Stimulated activated CD4-positive, alpha-beta T cell treated with anti-CD3 and anti-CD28 coated beads, Interleukin-12 subunit alpha, Interleukin-12 subunit beta, amount 100 ng/mL, for 4 hours (primary cell): ENCODE measurements around the gene BRINP2.

Source experiments
- DNase-seq: peaks from one replicate; pipeline ENCODE4 v3.0.0-alpha.2; 2020

Gene BRINP2

DNA sequence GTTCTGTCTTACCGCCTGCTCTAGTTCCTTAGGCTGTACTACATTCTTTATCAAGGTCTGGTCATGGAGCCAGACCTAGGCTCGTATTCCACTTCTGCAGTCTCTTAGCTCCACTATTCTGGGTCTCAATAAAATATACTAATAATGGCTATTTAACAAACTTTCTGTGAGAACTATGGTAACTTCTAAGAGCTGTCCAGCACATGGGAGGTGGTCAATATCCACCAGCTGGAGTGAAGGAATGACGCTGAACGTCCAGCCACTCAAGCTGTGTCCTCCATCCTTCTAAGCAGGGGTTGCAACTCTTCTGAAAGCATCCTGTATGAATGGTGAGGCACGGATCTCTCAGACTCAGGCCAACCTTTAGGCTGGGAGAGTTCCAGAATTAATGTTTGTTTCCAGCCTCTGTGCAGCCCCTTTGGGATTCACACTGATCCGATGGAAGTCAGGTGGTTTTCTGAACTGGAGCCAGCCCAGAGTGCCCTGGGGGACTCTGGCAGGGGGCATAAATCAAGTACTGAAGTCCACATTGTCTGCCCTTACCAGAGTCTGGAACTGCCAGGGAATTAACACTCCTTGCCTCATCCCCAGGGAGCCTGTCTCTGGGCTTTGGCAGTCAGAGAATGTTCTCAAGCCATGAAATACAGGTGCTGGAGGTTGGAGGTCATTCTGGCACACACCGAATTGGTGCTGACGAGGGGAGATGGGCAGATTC, 57.4 kb downstream of the BRINP2 start:
- no peak for DNase-seq

DNA sequence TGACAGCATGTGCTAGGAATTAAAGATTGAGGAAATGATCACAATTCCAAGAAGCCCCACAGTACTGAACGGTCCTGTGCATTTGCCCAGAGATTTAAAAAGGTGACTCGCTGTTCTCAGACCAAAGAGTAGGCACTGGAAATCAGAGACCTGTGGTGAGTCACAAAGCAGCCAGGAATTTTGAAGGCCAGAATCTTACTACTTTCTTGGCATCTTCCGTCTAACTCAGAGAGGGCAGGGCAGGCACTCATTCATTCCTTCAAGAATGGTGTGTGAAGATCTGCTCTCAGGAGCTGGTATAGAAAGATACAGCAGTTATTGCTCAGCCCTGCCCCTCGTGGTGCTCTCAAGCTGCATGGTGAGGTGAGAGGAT, 57.9 kb downstream of the BRINP2 start:
- no peak for DNase-seq

DNA sequence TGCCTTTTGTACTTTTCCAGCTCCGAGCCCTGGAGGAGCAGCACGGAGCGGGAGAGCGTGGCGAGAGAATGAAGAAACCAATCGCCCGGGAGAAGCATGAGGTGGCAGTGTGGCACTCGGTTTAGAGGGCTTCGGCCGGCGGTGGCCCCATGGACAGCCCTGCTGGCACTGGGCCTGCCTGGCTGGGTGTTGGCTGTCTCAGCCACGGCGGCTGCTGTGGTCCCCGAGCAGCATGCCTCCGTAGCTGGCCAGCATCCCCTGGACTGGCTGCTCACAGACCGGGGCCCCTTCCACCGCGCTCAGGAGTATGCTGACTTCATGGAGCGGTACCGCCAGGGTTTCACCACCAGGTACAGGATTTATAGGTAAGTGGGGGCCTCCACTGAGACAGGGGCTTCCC, 59.0 kb downstream of the BRINP2 start:
- DNase-seq: no peak

DNA sequence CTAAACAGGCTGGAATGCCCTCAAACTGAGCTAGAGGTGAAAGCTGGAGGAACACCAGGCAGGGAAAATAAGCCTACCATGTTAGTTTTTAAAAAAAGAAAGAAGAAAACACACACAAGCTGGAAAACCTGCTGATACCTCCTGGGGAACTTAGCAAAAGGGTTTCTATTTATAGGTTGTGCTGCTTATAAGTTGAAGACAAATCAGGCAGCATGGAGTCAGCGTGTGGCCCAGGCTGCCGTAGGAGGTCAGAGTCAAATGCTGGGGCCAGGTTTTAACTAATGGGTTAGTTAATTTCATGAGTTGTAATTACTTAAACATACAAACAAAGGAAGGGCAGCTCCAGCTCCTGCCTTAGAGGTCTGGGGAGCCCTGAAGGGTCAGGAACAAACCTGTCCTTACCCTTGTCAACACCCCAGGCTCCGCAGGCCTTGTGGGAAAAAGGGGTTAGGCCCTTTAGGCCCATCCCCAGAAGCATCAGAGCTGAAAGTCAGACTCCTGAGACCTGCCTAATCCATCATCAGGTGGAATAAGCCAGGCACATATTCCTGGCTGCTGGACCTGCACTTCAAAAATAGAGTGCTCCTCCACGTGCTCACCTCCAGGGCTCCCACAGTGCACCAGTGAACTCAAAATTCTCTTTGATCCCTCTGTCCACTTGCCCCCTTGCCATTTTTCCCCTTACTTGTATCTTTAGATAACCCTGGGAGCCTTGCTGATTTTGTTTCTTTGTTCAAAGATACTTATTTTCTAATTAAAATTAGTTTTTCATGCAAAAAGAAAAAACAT, 59.7 kb downstream of the BRINP2 start:
- no peak for DNase-seq

DNA sequence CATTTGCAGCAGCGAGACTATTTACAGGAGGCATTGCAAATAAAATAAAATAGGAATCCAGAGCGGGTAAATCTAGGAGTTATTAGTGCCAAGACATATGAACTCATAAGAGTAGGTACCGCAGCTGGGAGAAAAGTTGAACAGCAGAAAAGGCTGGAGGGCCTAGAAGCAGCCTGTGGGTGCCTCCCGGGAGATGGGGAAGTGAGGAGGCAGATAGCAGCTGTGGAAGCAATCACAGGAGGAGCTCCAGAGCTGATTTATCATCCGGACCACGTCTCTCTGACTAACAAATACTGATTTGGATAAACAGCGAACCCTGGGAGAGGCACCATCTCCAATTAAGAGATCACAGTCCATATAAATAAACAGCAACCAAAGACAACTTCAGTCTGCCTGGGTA, 64.6 kb downstream of the BRINP2 start:
- no peak for DNase-seq

DNA sequence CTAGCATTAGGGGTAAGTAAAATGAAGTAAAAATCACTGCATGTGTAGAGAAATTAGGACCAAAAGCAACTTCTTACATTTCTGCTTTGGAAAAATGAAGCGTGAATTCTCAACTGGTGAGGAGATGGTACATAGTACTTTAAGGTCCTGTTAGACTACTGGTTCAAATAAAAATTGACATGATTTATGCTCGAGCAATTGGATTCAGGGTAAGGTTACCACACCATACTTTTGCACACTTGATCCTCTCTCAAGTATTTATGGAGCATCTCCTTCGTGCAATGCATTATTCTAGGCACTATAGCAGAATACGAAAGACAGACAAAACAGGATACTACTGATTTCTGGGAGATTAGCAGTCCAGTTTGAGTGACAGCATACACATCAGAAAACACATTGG, 66.2 kb downstream of the BRINP2 start:
- no peak for DNase-seq

DNA sequence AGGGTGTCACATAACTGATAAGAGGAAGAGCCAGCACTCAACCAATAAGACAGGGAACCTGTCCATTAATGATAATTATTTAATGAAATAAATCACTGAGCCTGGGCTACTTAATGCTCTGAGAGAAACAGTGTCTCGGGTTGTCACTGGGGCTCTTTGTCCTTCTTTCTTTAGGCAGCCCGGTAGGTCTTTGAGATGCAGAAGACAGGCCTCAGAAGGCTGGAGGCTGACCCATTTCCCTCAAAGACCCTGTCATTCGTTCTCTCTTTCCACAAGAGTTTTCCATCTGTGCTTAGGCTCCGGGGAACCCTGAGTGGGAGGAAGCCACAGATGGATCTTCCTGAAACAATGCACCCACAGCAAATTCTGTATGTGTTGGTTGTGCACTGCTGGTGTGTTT, 68.2 kb downstream of the BRINP2 start:
- no peak for DNase-seq

DNA sequence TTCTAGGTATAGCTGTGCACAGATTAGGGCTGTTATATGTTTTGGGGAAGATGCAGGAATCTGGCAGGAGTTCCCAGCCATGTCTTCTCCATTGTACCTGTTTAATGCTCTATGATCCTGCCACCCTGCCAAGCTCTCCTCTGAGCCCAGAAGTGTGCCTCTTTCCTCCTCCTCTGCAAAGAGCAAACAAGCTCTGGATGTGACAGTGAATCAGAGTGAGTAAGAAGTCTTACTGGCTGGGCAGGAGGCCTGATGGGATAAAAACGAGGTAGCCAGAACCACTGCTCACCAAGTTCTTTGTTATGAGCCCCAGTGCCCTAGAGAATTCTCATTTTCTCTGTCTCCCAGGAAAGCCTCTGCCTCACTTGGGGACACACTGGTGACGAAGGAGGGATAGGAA, 69.0 kb downstream of the BRINP2 start:
- no peak for DNase-seq

DNA sequence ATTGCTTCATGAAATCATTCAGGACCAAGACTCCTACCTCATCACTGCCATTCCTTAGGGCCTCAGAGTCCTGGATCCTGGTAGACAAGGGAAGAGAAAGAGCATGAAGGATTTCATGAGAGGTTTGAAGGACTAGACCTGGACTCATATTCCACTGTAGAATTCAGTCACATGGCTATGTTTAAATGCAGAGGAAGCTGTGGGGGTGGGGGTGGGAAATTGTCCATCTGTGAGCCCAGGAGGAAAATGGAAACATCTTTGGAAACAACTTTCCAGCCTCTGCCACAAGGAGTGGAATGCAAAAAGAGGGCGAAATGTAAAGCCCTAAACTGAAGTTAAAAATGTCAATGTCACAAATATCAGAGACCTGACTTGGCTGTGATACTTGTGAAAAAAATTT, 73.0 kb downstream of the BRINP2 start:
- no peak for DNase-seq

DNA sequence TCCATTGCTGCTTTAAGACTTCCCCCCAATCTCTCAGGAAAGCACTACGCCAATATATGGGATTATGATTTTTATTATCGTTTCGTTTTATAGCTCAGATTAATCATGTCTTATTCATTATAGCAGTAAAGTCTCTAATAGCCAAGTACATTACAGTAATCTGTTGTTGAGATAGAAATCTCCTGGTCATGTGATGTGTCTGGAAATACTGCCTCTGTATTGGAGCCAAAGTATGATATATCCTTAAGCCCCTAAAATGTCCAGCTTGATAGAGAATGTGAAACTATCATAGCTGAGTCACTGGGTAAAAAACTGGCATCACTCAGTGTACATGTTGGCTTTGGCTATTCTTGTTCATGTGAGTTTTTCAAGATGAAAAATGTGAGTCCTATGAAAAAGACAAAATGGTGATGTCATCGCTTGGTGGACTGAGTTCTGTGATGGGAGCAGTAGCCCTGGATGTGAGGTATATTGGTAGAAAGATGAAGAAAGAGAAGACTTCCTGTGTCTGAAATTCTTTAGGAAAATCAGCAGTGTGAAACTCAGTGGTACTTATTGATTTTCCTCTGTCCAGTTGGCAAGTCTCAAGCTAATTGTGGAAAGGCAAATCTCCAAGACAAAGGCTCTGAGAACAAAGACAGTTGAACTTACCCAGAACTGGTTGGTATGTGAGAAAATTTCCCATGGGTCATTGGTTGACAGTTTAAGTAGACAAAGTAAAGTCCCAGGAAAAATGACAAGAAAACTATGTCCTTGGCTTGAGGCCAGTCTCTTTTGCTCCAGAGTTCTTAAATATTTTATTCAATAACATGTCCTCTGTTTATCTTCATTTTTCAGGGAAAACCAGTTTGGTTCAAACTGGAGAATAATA, 76.2 kb downstream of the BRINP2 start:
- no peak for DNase-seq

DNA sequence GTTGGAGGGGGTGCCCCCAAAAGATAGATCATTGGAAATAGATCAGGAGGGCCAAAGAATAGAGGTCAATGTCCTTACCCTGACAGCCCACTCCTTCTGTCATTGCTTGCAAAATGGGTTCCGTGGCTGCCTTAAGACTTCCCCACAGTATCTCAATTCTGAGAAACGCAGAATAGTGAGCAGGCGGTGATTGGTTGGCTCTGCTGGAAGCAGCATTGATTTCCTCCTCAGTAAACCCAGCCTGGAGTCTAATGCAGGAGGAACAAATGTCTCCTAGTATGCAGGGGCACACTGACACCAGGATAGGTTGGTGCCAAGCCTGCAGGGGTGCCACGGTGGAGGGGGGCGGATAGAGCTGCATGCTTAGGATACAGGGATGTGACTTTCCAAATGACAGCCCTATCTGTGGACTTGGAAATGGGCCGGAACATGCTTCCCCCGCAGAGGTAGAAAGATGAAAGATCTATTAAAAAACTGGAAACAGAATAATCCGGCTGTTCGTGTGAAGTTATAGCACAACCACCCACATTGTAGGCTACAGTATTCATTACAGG, 76.9 kb downstream of the BRINP2 start:
- DNase-seq: no peak

DNA sequence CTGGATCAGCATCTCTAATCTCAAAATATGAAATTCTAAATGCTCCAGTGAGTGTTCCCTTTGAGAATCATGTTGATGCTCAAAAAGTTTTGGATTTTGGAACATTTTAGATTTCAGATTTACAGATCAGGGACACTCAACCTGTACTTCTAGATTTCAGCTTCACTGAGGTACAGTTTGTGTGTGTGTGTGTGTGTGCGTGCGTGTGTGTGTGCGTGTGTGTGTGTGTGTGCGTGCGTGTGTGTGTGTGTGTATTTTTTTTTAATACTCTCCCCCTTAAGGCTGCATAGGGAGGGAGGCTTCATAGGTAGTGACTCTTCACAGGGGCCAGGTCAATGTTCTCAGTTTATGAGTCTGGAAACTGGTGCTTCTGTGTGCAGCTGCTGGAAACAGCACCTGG, 77.5 kb downstream of the BRINP2 start:
- no peak for DNase-seq

DNA sequence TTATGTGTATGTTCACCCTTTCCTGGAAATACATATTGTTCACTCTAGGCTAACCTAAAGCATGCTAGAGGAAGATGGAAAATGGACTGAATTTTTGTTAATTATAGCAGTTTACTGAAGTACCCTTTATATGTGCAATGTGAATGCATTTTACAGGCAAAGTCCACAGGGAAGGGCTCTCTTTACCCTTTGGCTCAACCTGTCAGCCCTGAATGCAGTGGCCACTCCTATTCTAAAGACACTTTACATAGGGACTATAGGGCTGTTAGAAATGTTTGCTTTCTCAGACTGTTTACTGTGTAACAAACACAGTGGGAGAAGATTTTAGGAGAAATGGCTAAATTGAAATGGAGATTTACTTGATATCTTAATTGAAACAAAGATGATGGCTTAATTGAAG, 78.5 kb downstream of the BRINP2 start:
- DNase-seq: no peak

DNA sequence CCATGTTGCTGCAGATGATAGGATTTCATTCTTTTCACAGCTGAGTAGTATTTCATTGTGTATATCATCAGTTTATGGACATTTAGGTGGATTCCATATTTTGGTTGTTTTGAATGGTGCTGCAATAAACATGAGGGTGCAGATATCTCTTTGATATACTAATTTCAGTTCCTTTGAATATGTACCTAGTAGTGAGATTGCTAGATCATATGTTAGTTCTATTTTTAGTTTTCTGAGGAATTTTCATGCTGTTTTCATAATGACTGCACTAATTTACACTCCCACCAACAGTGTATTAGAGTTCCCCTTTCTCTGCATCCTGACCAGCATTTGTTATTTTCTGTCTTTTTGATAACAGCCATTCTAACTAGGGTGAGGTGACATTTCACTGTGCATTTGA, 82.1 kb downstream of the BRINP2 start:
- no peak for DNase-seq

DNA sequence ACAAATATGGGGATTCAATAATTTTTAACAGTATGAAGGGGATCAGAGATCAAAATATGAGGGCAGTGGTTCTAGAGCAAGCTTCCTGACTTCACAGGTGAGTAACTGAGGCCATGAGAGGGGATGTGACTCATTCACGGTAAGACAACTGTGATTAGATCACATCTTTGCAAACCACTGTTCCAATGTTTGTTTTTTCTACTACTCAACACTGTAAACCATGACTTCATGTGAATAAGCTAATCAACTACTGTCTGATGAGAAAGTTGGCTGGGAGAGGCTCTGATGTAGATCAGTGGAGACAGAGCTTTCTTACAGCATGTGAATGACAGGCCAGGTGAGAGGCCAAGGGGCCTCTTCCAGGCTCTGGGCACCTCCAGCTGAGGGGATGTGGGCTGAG, 84.7 kb downstream of the BRINP2 start:
- DNase-seq: no peak

DNA sequence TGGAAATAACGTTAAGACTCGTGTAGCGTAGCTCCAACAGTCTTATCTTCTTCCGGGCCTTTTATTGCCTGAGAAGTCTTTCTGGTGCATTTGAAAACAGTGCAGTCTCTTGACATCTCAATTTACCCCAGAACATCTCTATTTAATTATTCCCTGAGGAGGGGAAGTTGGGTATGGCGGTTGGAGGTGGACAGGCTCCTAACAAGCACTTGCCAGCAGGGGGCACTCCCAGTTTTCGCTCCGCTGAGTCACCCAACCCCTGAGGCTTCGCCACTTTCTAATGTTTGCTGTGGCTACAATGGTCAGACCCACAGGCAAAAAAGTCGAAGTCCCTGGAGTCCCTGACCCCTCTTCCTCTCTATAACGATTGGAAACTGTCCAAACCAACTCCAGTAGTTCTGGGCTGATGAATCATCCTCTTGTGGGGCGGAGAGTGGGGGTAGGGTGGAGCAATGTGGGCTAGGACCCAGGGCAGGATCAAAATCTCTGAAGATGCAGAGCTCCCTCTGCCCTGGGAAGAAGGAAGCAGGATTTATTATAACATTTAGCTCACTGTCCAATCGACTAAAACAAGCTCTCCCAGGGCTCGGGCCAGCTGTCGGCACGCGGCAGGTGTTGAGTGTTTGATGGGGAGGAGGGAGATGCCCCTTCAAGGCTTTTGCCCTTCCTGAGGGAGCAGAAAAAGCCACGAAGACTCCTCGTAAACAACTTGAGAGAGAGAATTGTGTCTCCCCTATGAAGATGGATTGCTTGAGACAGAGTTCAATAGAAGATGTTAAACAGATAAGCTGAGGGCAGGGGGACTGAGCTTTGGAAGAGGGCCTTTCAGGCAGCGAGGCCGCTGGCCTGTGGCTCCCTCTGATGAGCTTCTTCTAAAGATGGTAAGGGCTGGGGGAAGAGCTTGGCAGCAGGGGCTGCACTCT, 85.7 kb downstream of the BRINP2 start:
- DNase-seq: no peak

DNA sequence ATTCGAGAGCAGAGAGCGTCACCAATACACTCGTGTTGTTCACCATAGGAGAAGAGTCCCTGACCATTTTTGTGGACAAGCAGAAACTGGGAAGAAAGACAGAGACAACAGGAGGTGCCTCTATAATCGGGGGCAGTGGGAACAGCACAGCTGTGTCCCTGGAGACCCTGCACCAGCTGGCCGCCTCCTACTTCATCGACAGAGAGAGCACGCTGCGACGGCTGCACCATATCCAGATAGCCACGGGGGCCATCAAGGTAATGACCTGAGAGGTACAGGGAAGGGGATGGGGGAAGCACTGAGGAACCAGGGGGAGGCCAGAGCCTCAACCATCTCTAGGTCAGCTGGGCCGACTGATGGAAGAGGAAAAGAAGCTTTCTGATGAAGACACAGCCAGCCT, 86.4 kb downstream of the BRINP2 start:
- no peak for DNase-seq

DNA sequence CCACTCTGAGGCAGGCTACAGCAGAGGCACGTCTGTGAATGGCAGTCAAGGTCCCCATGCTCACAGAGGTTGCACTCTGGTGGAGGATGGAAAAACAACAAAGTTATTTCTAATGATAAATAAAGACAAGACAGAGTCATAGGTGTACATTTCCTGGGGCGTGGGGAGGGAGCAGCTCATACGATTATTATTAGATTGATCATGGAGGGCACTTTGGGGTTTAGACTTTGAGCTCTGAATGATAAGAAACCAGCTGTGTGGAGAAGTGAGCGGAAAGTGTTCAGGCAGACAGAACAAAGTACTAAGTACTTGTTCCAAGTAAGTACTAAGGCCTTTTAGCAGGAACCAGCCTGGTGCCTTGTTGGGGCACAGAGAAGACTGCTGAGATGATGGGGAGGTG, 86.8 kb downstream of the BRINP2 start:
- no peak for DNase-seq

DNA sequence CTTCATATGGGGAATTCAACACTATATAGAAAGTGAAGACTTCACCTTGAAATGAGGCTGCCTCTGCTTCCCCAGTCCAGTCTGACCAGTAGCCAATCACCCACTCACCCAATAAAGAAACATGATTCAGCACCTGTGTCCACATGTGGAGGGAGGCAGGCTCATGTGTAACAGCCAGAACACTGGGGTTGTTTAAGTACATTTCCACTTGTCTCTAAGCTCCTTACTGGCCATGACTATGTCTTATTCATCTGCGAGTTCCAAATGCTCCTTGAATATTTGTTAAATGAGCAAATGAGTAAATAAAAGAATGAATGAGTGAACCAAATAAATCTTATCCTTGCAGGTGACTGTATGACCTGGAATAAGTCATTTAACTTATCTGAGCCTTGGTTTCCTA, 100.1 kb downstream of the BRINP2 start:
- DNase-seq: no peak

DNA sequence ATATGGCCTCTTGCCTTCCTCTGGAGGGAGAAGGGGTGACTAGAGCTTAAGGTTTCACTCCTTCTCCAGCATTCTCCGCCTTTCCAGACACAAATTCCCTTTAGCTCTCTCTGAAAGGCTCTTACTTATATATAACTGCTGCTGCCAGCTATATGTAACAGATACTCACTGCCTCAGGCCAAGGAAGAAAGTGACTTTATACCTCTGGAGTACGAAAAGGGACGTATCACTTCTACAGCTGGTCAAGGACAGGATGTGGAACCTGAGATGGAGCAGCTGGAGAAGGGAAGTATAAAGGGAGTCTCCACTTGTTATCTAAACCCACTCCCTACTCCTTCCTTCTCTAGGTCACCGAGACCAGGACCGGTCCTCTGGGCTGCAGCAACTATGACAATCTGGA, 102.4 kb downstream of the BRINP2 start:
- DNase-seq: no peak

DNA sequence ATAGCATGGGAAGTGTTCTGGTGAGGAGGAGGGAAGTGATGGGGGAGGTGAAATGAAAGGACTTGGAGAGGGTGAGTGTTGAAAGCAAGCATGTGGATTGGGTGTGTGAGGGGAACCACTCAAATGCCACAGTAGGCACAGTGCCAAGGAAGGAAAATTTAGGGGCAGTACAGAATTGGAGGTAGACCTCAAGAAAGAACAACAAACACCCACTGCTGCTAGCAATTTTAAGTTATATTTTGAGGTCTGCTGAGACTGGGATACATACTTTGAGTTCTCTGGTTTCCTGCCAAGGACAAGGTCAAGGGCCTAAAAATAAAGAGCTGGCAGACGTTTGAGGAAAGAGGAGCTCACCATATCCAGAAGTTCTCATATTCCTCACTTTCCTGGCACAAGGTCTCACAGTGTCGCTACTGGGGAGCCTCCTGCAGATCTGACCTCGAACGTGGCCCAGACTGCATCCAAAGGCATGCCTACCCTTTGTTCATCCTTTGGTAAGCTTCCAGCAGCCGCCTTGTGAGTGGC, 104.0 kb downstream of the BRINP2 start:
- no peak for DNase-seq

DNA sequence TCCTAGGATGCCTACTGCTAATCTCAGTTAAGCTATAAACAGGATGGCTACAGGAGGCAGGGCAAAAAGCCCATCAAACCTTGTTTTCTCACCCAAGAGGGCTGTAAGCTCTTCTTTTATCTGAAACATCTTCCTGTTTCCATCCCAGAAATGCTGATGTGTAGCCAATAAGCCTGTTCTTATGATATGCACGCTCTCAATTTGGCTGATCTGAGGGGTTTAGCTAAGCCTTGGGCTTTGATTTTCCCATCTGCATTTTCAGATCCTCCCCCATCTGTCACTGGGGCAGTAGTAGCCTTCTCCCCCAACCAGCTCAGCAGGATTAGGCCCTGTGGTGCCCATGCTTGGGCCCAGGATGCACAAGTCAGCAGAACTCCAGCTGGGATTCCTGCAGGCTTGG, 105.0 kb downstream of the BRINP2 start:
- DNase-seq: no peak
